Effector memory CD8-positive, alpha-beta T cell (primary cell): ENCODE results near the gene TPRG1.
"Not testable (repeated sequence)": the region's sequence is repeated elsewhere in the genome, so short reads cannot be mapped to it uniquely, and the experiment has no call there.

Experiments used
- ATAC-seq: fragments of 150-1000 bp; cut with Tn5 transposase; replicated peaks from 2 replicates; pipeline ENCODE4 v1.10.0; 2021; ENCODE audit warnings: mild to moderate bottlenecking, moderate library complexity
- DNase-seq, 3 experiments: peaks; one replicate each; pipeline ENCODE4 v3.0.0; 2021
- H3K27ac Mint-ChIP-seq, 2 donors: one replicate each; pipeline ENCODE4 v1.8.0; 2022; ENCODE audit warnings: mild to moderate bottlenecking in 2 of 2, mixed read lengths in 2 of 2, moderate library complexity in 2 of 2
- H3K27me3 Mint-ChIP-seq, 2 donors: one replicate each; pipeline ENCODE4 v1.8.0; 2022; ENCODE audit warnings: mixed read lengths in 2 of 2
- H3K36me3 Mint-ChIP-seq: one replicate; pipeline ENCODE4 v1.8.0; 2022; ENCODE audit warnings: mild to moderate bottlenecking, moderate library complexity, mixed read lengths; ENCODE audit not compliant: insufficient read depth
- H3K4me1 Mint-ChIP-seq, 2 donors: one replicate each; pipeline ENCODE4 v1.8.0; 2022; ENCODE audit warnings: low read depth in 2 of 2, mixed read lengths in 2 of 2
- H3K4me3 Mint-ChIP-seq, 2 donors: one replicate each; pipeline ENCODE4 v1.8.0; 2022; ENCODE audit warnings: mild to moderate bottlenecking in 2 of 2, mixed read lengths in 2 of 2, moderate library complexity in 2 of 2
- H3K9me3 Mint-ChIP-seq, 2 donors: one replicate each; pipeline ENCODE4 v1.8.0; 2022; ENCODE audit warnings: mixed read lengths in 2 of 2

The TPRG1 gene

DNA sequence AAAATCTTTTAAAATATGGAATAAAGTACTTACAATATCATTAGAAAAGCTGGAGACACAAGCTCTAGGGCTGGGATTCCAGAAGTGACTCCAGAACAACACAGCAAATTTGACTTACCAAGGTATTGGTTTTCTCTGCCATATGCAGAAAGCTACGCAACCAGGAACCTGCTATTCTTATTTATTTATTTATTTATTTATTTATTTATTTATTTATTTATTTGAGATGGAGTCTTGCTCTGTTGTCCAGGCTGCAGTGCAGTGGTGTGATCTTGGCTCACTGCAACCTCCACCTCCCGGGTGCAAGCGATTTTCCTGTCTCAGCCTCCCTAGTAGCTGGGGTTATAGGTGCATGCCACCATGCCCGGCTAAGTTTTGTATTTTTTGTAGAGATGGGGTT, 157.9 kb downstream of the TPRG1 start:
- H3K27me3 Mint-ChIP-seq, H3K9me3 Mint-ChIP-seq, H3K4me3 Mint-ChIP-seq, DNase-seq, ATAC-seq, H3K36me3 Mint-ChIP-seq: not testable (repeated sequence)
- Mint-ChIP-seq H3K4me1 (peaks cover 27 to 34% of the 10 kb centered on the region in 2 donors), H3K27ac (peak overlapping the region in 1 of 2 donors; percentile 47)

DNA sequence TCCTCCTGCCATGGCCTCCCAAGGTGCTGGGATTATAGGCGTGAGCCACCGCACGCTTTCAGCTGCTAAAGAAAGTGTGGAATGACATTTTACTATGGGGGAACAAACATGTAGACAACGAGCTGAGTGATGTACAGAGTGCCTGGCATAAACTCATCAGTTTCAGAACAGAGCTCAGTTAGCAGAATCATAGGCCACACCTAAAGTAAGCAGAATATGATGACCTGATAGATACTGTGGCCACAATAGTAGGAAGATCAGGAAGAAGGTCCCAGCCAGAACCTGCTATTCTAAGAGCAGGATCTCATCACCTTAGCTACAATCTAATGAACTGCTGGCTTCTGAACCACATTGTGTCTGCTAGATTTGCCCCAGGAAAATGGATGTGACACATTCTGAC, 158.3 kb downstream of the TPRG1 start:
- ATAC-seq: no peak

DNA sequence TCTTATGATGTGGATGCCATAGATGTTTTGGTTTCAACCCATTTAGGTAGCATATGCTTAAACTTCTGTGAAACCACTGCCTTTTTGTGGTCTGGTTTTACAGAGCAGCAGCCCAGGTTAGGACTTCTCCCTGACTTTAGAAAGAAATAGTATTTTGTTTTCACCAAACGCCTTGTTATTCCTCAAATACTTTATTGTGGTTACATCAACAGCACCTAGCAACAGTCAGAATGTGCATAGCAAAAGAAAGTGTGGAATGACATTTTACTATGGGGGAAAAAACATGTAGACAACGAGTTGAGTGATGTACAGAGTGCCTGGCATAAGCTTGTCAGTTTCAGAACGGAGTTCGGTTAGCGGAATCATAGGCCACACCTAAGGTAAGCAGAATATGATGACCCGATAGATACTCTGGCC, 159.2 kb downstream of the TPRG1 start:
- no peaks in the 10 kb centered on the region for H3K36me3 Mint-ChIP-seq
- ATAC-seq (peak; percentile 67), DNase-seq (no peak)
- peak overlapping the region; percentile 1 to 35 for H3K4me3 Mint-ChIP-seq
- no peaks in the 10 kb centered on the region for H3K27me3 Mint-ChIP-seq
- H3K27ac Mint-ChIP-seq: peak overlapping the region in 1 of 2 donors; percentile 71
- peaks cover 16 to 22% of the 10 kb centered on the region in 2 donors for H3K4me1 Mint-ChIP-seq
- peaks cover 0 to 3% of the 10 kb centered on the region in 2 donors for H3K9me3 Mint-ChIP-seq

More for the DNA sequence above, 158.3 kb downstream of the TPRG1 start:
- Mint-ChIP-seq H3K27me3 (no peaks in the 10 kb centered on the region), H3K4me1 (peaks cover 23 to 31% of the 10 kb centered on the region in 2 donors), H3K9me3 (peaks cover 0 to 3% of the 10 kb centered on the region in 2 donors), H3K4me3 (peak overlapping the region in 1 of 2 donors; percentile 29), H3K27ac (peak overlapping the region in 1 of 2 donors; percentile 47), H3K36me3 (no peaks in the 10 kb centered on the region)
- no peak for DNase-seq

DNA sequence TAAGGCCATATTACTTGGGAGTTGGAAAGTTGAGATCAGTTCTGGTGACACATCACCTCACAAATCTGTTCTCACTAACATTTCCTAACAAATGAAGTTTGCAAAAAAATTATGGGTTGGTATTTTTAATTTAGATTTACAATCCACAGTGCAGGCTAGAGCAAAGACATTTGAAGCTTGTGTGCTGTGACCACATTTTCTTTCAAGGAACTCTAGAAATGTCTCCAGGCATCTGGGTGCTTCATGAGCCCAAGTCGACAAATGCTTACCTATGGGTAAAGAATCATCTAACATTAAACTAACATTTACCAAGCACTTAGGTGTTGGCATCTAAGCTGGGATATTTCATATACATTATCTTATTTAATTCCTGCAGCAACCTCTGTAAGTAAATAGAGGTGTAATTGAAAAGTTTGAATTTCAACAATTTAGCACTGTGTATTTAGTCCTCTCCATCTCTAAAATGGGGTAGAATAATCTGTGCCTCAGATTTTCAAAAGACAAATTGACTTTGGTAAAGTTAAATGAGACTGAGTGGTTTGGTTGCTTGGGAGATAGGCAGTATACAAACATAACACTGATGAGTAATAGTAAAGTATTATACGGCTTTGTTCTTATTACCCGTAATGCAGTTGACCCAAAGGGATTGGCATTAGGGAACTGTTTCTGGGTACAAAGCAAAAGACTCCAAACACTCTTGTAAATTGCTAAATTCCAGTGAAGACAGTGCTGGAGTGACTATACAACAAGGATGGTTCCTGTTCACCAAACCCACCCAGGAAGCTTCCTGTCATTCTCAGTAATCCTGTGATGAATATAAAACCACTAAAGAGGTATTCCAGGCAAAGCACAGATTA, 162.5 kb downstream of the TPRG1 start:
- Mint-ChIP-seq H3K27me3 (no peaks in the 10 kb centered on the region), H3K9me3 (peaks cover 0 to 3% of the 10 kb centered on the region in 2 donors), H3K27ac (no peak overlapping the region), H3K4me3 (no peak overlapping the region), H3K4me1 (peaks cover 13 to 26% of the 10 kb centered on the region in 2 donors), H3K36me3 (no peaks in the 10 kb centered on the region)
- DNase-seq (no peak), ATAC-seq (peak; percentile 51)

DNA sequence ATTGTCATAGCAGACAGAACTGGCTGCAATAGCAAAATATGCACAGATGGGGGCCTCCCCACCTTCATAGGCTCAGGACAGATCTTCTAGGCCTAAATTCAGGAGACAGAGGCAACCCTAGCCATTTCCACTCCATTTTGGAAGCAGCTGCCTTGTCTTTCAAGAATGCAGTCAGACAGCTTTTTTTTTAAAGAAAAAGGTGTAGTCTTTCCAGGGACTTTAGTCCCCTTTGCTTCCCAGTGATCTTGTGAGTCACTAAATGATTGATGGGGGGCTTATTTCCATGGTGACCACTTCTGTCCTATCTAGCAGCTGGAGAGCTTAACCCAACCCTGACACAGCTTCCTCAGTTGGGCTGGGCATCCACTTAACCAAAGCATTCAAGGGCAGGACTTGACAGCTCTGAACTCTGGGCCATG, 165.9 kb downstream of the TPRG1 start:
- H3K27ac Mint-ChIP-seq: peak overlapping the region in 1 of 2 donors; percentile 44
- ATAC-seq (no peak), DNase-seq (no peak)
- H3K36me3 Mint-ChIP-seq: no peaks in the 10 kb centered on the region
- H3K27me3 Mint-ChIP-seq: no peaks in the 10 kb centered on the region
- peaks cover 2 to 10% of the 10 kb centered on the region in 2 donors for H3K4me1 Mint-ChIP-seq
- H3K9me3 Mint-ChIP-seq: peaks cover 0 to 2% of the 10 kb centered on the region in 2 donors
- no peak overlapping the region for H3K4me3 Mint-ChIP-seq

DNA sequence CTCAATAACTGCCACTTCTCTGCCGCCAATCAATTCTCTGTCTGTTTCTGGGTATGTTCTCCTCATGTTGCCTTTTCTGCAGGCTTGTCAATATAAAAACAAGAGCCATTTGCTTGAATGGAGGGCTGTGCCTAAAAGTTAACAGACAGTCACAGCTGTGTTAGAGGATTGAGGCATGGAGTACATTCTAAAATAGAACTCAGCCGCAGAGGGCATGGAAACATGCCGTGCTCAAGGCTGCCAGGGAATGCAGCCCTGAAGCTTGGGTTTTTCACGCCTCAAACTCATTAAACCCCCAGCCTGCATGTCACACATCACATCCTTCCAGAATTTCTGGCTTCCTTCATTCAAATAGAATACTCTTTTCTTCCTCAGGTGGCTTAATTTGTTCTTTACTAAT, 166.6 kb downstream of the TPRG1 start:
- no peak for ATAC-seq
- no peaks in the 10 kb centered on the region for H3K27me3 Mint-ChIP-seq
- DNase-seq: no peak
- no peaks in the 10 kb centered on the region for H3K36me3 Mint-ChIP-seq
- H3K27ac Mint-ChIP-seq: no peak overlapping the region
- no peaks in the 10 kb centered on the region for H3K9me3 Mint-ChIP-seq
- no peak overlapping the region for H3K4me3 Mint-ChIP-seq
- peaks cover 2 to 7% of the 10 kb centered on the region in 2 donors for H3K4me1 Mint-ChIP-seq

DNA sequence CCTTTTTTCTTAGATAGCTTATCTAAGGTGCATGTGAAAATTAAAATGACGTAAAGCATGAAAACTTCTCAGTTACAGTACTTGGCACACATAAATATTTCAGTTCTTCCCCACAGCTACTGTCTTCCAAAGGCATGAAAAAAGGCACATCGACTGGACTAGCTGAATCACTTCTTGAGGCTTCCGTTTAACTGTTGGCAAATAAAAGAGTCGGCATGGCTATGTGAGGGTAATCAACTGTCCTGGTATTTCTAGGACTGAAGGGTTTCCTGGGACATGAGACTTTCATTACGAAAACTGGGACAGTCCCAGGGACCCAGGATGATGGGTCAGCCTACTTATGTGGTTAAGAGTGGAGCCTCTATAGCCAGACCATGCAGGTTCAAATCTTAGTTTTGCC, 168.2 kb downstream of the TPRG1 start:
- Mint-ChIP-seq H3K9me3 (no peaks in the 10 kb centered on the region), H3K4me3 (no peak overlapping the region), H3K27ac (no peak overlapping the region), H3K27me3 (no peaks in the 10 kb centered on the region), H3K36me3 (no peaks in the 10 kb centered on the region), H3K4me1 (peaks cover 0 to 3% of the 10 kb centered on the region in 2 donors)
- DNase-seq (no peak), ATAC-seq (no peak)

DNA sequence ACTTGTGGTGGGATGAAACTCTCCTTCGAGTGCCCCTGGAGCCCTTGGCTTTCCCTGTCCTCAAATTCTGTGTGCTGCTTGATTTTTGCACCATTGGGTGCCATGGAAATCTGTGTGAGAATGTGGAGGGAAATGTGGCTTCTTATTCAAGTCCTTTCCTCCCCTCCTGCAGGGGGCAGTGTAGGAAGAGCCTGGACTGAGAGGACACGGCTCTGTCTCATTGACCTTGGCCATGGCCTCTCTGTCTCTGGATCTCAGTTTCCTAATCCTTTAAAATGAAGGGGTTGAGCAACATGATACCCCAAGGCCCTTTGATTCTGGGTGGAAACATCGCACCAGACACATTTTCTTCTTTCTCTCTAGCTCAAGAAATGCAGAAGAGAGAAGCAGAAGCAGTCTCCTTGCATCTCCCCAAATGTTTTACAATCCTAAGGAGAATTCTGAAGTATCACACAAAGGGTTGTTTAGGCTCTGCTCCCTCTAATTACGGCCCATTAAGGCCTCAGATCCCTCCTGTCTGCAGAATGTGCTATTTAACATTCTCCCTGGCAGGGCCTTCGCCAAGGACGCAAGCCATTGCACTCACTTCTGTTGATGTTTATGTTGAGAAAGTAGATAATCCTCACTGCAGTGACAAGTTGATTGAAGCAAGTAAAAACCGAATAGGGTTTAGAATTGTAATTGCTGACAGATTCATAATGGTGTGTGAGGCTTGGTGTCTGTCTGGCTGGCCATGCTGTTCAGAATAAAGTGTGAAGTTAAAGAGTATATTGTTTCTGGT, 169.1 kb downstream of the TPRG1 start:
- Mint-ChIP-seq H3K4me1 (peaks cover 0 to 3% of the 10 kb centered on the region in 2 donors), H3K4me3 (no peak overlapping the region), H3K27ac (no peak overlapping the region), H3K36me3 (no peaks in the 10 kb centered on the region), H3K27me3 (no peaks in the 10 kb centered on the region), H3K9me3 (no peaks in the 10 kb centered on the region)
- ATAC-seq (no peak), DNase-seq (no peak)

DNA sequence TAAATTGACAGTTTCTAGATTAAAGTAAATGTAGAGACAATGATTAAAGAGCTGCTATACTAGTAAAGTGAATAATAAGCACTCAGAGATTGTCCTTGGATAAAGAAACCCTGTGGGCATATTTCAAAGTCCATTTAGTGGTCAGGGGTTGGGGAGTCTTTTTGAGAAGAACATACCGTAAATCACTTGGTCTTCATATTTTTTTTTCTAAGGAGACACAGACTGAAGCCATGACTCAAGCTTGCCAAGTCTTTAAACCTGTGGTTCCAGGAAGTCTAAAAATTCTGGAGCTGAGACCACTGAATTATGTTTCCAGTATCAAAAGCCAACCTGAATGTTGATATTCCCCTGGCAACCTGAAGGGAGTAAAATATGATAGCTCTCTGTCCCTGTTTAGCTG, 171.0 kb downstream of the TPRG1 start:
- H3K9me3 Mint-ChIP-seq: no peaks in the 10 kb centered on the region
- DNase-seq (no peak), ATAC-seq (no peak)
- H3K27ac Mint-ChIP-seq: no peak overlapping the region
- H3K27me3 Mint-ChIP-seq: no peaks in the 10 kb centered on the region
- no peak overlapping the region for H3K4me3 Mint-ChIP-seq
- peaks cover 0 to 3% of the 10 kb centered on the region in 2 donors for H3K4me1 Mint-ChIP-seq
- H3K36me3 Mint-ChIP-seq: no peaks in the 10 kb centered on the region

DNA sequence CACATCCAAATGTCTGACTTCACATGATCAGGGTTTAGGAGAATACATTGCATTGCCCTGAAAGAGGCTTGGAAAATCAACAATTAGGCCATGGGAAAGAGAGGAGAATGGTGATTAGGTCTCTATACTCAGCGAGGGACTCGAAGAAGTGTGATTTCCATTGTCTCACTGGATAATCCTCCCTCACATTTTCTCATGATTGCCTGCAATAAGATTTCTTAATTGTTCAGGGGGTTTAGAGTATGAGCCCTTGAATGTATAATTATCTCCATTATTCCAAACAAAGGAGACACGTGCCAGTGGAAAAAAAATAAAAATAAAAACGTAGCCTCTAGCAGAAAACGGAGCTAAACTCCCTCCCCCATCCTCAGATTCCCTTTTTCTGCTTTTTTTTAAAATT, 173.2 kb downstream of the TPRG1 start:
- no peak overlapping the region for H3K4me3 Mint-ChIP-seq
- no peaks in the 10 kb centered on the region for H3K36me3 Mint-ChIP-seq
- no peak for ATAC-seq

DNA sequence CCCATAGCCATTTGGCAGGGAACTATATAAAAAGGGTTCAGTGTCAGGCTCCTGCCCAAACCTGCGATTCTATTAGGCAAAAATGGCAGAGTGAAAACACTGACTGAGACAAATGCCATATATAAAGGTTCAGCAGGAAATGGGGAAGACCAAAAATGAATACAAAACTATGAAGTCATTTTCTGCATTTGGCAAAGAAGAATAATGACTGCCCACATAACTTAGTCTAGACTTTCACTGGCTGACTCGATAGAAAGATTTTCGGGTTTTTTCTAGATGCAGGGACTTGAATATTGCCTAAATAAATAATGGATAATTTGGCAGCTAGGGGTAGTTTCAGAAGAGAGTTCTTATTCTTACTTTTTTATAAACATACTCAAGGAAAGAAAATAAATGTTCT, 178.0 kb downstream of the TPRG1 start:
- H3K9me3 Mint-ChIP-seq: no peaks in the 10 kb centered on the region
- DNase-seq (no peak), ATAC-seq (no peak)
- H3K27me3 Mint-ChIP-seq: no peaks in the 10 kb centered on the region
- H3K4me1 Mint-ChIP-seq: peaks cover 0 to 2% of the 10 kb centered on the region in 2 donors
- H3K4me3 Mint-ChIP-seq: no peak overlapping the region
- H3K27ac Mint-ChIP-seq: no peak overlapping the region
- H3K36me3 Mint-ChIP-seq: no peaks in the 10 kb centered on the region

More for the DNA sequence above, 173.2 kb downstream of the TPRG1 start:
- no peaks in the 10 kb centered on the region for H3K27me3 Mint-ChIP-seq
- no peaks in the 10 kb centered on the region for H3K9me3 Mint-ChIP-seq
- H3K4me1 Mint-ChIP-seq: no peaks in the 10 kb centered on the region
- no peak for DNase-seq
- H3K27ac Mint-ChIP-seq: no peak overlapping the region

DNA sequence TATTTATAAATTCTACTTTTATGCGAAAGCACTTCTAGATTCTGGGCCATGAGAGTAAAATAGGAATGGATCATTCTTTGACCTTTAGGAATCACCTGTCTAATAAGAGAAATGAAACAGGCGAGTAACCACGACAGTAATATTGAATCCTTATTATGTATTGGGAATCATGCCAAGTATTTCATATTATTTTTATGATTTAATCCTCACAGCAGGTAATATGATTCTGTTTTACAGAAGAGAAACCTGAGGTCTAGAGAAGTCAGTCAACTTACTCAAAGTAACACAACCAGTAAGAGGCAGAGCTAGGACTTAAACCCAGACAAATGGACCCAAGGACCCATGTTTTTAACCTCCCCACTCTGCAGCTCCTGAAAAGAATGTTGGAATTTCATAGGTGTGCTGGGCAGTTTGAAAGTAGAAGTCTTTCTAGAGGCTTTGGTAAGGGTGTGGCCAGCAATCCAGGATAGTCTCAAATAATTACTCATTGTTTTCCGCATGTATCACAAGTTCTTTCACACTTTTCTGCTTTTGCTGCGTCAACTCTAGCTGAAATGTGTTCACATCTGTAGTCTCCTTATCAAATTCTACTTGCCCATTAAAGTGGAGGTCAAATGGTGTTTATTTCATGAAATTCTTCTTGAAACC, 181.7 kb downstream of the TPRG1 start:
- peaks cover 7 to 18% of the 10 kb centered on the region in 2 donors for H3K4me1 Mint-ChIP-seq
- no peak overlapping the region for H3K4me3 Mint-ChIP-seq
- no peaks in the 10 kb centered on the region for H3K27me3 Mint-ChIP-seq
- no peak for ATAC-seq
- H3K36me3 Mint-ChIP-seq: no peaks in the 10 kb centered on the region
- H3K9me3 Mint-ChIP-seq: no peaks in the 10 kb centered on the region
- no peak for DNase-seq
- H3K27ac Mint-ChIP-seq: no peak overlapping the region
